Stimulated activated CD8-positive, alpha-beta memory T cell treated with anti-CD3 and anti-CD28 coated beads, Interleukin-4, amount 100 ng/mL, for 48 hours (primary cell): ENCODE results near the gene TIAM2.
"Not testable (repeated sequence)": the region's sequence is repeated elsewhere in the genome, so short reads cannot be mapped to it uniquely, and the experiment has no call there.

Experiments
- DNase-seq: peaks from one replicate; pipeline ENCODE4 v3.0.0-alpha.2; 2020

Gene TIAM2

GRCh38 chr6:155171747-155172449, 176.8 kb downstream of the TIAM2 start:
- no peak for DNase-seq

GRCh38 chr6:155173488-155173887, 178.4 kb downstream of the TIAM2 start:
- DNase-seq, result no peak

- peak; percentile 61 for DNase-seq
Observed at GRCh38 chr6:155174576-155175211, 179.6 kb downstream of the TIAM2 start.

GRCh38 chr6:155177363-155177961, 182.3 kb downstream of the TIAM2 start:
- peak; percentile 61 for DNase-seq

- DNase-seq, result no peak
Observed at GRCh38 chr6:155181498-155181897, 186.4 kb downstream of the TIAM2 start.

GRCh38 chr6:155182103-155182502, 187.0 kb downstream of the TIAM2 start:
- no peak for DNase-seq

GRCh38 chr6:155183095-155183494, 188.0 kb downstream of the TIAM2 start:
- DNase-seq, result no peak

GRCh38 chr6:155185041-155185440, 189.9 kb downstream of the TIAM2 start:
- not testable (repeated sequence) for DNase-seq

- peak; percentile 45 for DNase-seq
Observed at GRCh38 chr6:155185544-155185943, 190.4 kb downstream of the TIAM2 start.

- DNase-seq, result peak; percentile 74
Observed at GRCh38 chr6:155186052-155186658, 191.0 kb downstream of the TIAM2 start.

GRCh38 chr6:155187106-155187505, 192.0 kb downstream of the TIAM2 start:
- DNase-seq, result no peak

- DNase-seq, result no peak
Observed at GRCh38 chr6:155187994-155188706, 193.0 kb downstream of the TIAM2 start.

- DNase-seq, result no peak
Observed at GRCh38 chr6:155188707-155189496, 193.8 kb downstream of the TIAM2 start.

- DNase-seq, result no peak
Observed at GRCh38 chr6:155190677-155191076, 195.6 kb downstream of the TIAM2 start.

- no peak for DNase-seq
Observed at GRCh38 chr6:155193526-155193925, 198.4 kb downstream of the TIAM2 start.

- DNase-seq, result no peak
Observed at GRCh38 chr6:155194399-155194798, 199.3 kb downstream of the TIAM2 start.

GRCh38 chr6:155195903-155196302, 200.8 kb downstream of the TIAM2 start:
- DNase-seq, result no peak

- no peak for DNase-seq
Observed at GRCh38 chr6:155196911-155197310, 201.8 kb downstream of the TIAM2 start.

- DNase-seq, result no peak
Observed at GRCh38 chr6:155197932-155198331, 202.8 kb downstream of the TIAM2 start.

- DNase-seq, result no peak
Observed at GRCh38 chr6:155200012-155200411, 204.9 kb downstream of the TIAM2 start.

GRCh38 chr6:155201461-155202226, 206.5 kb downstream of the TIAM2 start:
- no peak for DNase-seq
